Middle frontal gyrus (tissue), 1 donor: ENCODE data around the gene RUNDC3A.

Source experiments
- DNase-seq: peaks from one replicate; pipeline ENCODE4 v3.0.0-alpha.2; 2015; ENCODE audit warnings: low spot score; ENCODE audit errors: extremely low spot score

RUNDC3A gene

GRCh38 chr17:44308320-44308818 is at the start of gene RUNDC3A:
Gene RUNDC3A, plus strand, starts transcription at chr17:44308601. Its CDS starts 232 bp downstream, at chr17:44308833.
- peak; percentile 84 for DNase-seq

- DNase-seq = no peak
These were observed 49.5 kb upstream of the RUNDC3A start for GRCh38 chr17:44258811-44259351.

- no peak for DNase-seq
These were observed 48.1 kb upstream of the RUNDC3A start for GRCh38 chr17:44260296-44260695.

- no peak for DNase-seq
These were observed 45.7 kb upstream of the RUNDC3A start for GRCh38 chr17:44262654-44263225.

- no peak for DNase-seq
These were observed 45.0 kb upstream of the RUNDC3A start for GRCh38 chr17:44263345-44263902.

GRCh38 chr17:44266402-44267164 is 41.8 kb upstream of the RUNDC3A start:
- no peak for DNase-seq

- DNase-seq = no peak
These were observed 41.3 kb upstream of the RUNDC3A start for GRCh38 chr17:44267165-44267455.

GRCh38 chr17:44267818-44268490 is 40.4 kb upstream of the RUNDC3A start, which contains the start of gene SLC4A1:
Gene SLC4A1, minus strand, starts transcription at chr17:44268135. Its CDS starts 5,269 bp downstream, at chr17:44262866.
- no peak for DNase-seq

- DNase-seq = no peak
These were observed 39.5 kb upstream of the RUNDC3A start for GRCh38 chr17:44268709-44269534.

- DNase-seq = no peak
These were observed 38.7 kb upstream of the RUNDC3A start for GRCh38 chr17:44269535-44270240.

GRCh38 chr17:44272321-44272951 is 36.0 kb upstream of the RUNDC3A start:
- no peak for DNase-seq

- no peak for DNase-seq
These were observed 35.4 kb upstream of the RUNDC3A start for GRCh38 chr17:44272954-44273353.

- DNase-seq = no peak
These were observed 34.8 kb upstream of the RUNDC3A start for GRCh38 chr17:44273607-44274006.

- no peak for DNase-seq
These were observed 30.4 kb upstream of the RUNDC3A start for GRCh38 chr17:44277976-44278375.

GRCh38 chr17:44279346-44279665 is 29.1 kb upstream of the RUNDC3A start:
- DNase-seq = no peak

GRCh38 chr17:44279666-44280391 is 28.6 kb upstream of the RUNDC3A start:
- no peak for DNase-seq

GRCh38 chr17:44280392-44280937 is 27.9 kb upstream of the RUNDC3A start:
- no peak for DNase-seq

- no peak for DNase-seq
These were observed 26.8 kb upstream of the RUNDC3A start for GRCh38 chr17:44281570-44281969.

GRCh38 chr17:44282264-44282663 is 26.1 kb upstream of the RUNDC3A start:
- DNase-seq = no peak
